ENCODE results near the gene LRP5. TPM values are rescaled to one million over a fixed set of nuclear protein-coding genes. Genes with fewer than 3 reads are reported as not detected.

LRP5 gene
- total RNA-seq, 2 experiments from 2014 or later, result 2.0 to 2.9 TPM

DNA sequence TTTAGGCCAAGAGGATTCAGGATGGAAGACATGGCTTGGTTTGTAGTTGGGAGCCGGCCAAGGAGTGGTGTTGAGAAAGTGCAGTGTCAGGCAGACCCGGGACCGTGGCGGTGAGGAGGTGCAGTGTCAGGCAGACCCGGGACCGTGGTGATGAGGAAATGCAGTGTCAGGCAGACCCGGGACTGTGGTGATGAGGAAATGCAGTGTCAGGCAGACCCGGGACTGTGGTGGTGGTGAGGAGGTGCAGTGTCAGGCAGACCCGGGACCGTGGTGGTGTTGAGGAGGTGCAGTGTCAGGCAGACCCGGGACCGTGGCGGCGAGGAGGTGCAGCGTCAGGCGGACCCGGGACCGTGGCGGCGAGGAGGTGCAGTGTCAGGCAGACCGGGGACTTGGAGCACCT is 59.7 kb downstream of the LRP5 start:
- intact Hi-C loops (cut with DNase I, micrococcal nuclease), result no loop called here
- no peaks in the 10 kb centered on the region for H3K4me1 ChIP-seq (ENCODE audit: insufficient read depth, low read length)
- ChIA-PET POLR2A (no interaction called here), CTCF (no interaction called here)
- H3K36me3 ChIP-seq (ENCODE audit: insufficient read depth, low read length), result no peaks in the 10 kb centered on the region
- Mint-ChIP-seq H3K36me3 (ENCODE audit: low read depth) (no peaks in the 10 kb centered on the region), H3K4me1 (ENCODE audit: low read depth) (no peaks in the 10 kb centered on the region), H3K27me3 (no peaks in the 10 kb centered on the region), H3K9me3 (no peaks in the 10 kb centered on the region), H3K4me3 (no peak overlapping the region), H3K27ac (no peak overlapping the region)
- H3K27ac ChIP-seq (ENCODE audit: low read depth in 1 of 2, low read length in 2 of 2), result no peak overlapping the region
- no peaks in the 10 kb centered on the region for H3K9me3 ChIP-seq (ENCODE audit: control insufficient read depth in 1 of 2, insufficient read depth in 1 of 2, low read length in 2 of 2)
- no peak for TF ChIP-seq CTCF (IDR thresholded peaks at IDR 0.05)
- DNase-seq (no peak), ATAC-seq (ENCODE audit: poor library complexity) (no peak)
- H3K4me3 ChIP-seq (ENCODE audit: low read length), result no peak overlapping the region
- H3K27me3 ChIP-seq (ENCODE audit: control insufficient read depth in 1 of 2, insufficient read depth in 2 of 2, low read length in 2 of 2), result peaks cover 0 to 2% of the 10 kb centered on the region in 2 experiments

DNA sequence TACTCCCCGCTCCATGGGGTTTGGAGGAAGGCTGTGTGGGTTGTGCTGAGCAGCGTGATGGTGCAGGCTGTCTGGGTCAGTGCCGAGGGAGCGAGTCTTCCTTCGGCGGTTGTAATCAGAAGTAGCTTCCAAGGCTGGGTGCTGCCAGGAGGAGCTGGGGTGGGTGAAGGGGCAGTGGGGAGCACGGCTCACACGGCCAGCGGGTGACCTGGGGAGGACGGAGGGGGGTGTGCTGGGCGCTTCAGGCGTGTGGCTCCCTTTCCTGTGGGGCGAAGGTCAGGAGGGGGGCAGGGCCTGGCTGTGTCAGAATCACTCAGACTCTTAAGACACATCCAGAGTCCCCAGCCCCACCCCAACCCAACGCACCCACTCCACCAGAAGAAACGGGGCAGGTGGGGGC is 60.2 kb downstream of the LRP5 start:
- H3K27ac ChIP-seq (ENCODE audit: low read depth in 1 of 2, low read length in 2 of 2), result no peak overlapping the region
- Mint-ChIP-seq H3K4me1 (ENCODE audit: low read depth) (no peaks in the 10 kb centered on the region), H3K27ac (no peak overlapping the region), H3K27me3 (no peaks in the 10 kb centered on the region), H3K4me3 (no peak overlapping the region), H3K9me3 (no peaks in the 10 kb centered on the region), H3K36me3 (ENCODE audit: low read depth) (no peaks in the 10 kb centered on the region)
- no peaks in the 10 kb centered on the region for H3K36me3 ChIP-seq (ENCODE audit: insufficient read depth, low read length)
- no peaks in the 10 kb centered on the region for H3K4me1 ChIP-seq (ENCODE audit: insufficient read depth, low read length)
- H3K27me3 ChIP-seq (ENCODE audit: control insufficient read depth in 1 of 2, insufficient read depth in 2 of 2, low read length in 2 of 2), result peaks cover 0 to 2% of the 10 kb centered on the region in 2 experiments
- CTCF ChIA-PET, result no interaction called here
- H3K9me3 ChIP-seq (ENCODE audit: control insufficient read depth in 1 of 2, insufficient read depth in 1 of 2, low read length in 2 of 2), result no peaks in the 10 kb centered on the region
- intact Hi-C loops (cut with DNase I, micrococcal nuclease), result no loop called here
- DNase-seq, result no peak
- POLR2A ChIA-PET, result no interaction called here
- TF ChIP-seq CTCF (IDR thresholded peaks at IDR 0.05), result no peak
- H3K4me3 ChIP-seq (ENCODE audit: low read length), result no peak overlapping the region
- no peak for ATAC-seq (ENCODE audit: poor library complexity)

DNA sequence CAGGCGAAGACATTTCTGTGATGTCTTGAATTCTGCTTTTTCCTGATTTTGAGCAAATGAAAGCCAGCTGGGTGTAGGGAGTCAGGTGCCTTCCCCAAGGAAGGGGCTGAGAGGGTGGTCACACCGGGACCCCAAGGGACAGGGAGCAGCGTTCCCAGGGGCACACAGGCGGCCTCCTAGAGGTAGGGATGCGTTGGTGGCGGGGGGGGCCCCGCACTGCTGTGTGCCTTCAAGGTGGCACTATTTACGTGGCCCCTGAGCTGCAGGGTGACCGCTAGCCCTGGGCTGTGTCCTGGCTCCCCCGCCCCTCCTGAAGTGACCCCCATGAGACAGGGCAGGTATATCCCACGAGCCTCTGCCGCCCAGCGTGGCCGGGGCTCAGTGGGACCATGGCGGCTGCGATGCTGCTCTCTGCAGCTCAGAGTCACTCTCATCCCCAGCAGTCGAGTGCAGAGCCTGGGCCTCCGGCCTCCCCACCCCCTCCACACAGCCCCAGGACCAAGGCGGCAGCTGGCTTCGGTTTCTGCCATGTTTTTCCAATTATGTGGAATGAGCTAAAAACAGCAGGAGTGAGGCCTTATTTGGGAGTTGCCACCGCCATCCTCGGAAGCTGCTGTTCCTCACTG is 60.9 kb downstream of the LRP5 start:
- Histone ChIP-seq H3K4me3 (ENCODE audit: low read length) (no peak overlapping the region), H3K9me3 (ENCODE audit: control insufficient read depth in 1 of 2, insufficient read depth in 1 of 2, low read length in 2 of 2) (no peaks in the 10 kb centered on the region), H3K36me3 (ENCODE audit: insufficient read depth, low read length) (no peaks in the 10 kb centered on the region), H3K4me1 (ENCODE audit: insufficient read depth, low read length) (no peaks in the 10 kb centered on the region), H3K27me3 (ENCODE audit: control insufficient read depth in 1 of 2, insufficient read depth in 2 of 2, low read length in 2 of 2) (peaks cover 0 to 2% of the 10 kb centered on the region in 2 experiments), H3K27ac (ENCODE audit: low read depth in 1 of 2, low read length in 2 of 2) (no peak overlapping the region)
- H3K9me3 Mint-ChIP-seq, result no peaks in the 10 kb centered on the region
- ChIA-PET POLR2A (no interaction called here), CTCF (no interaction called here)
- DNase-seq, result no peak
- H3K4me1 Mint-ChIP-seq (ENCODE audit: low read depth), result no peaks in the 10 kb centered on the region
- no peak for TF ChIP-seq CTCF (IDR thresholded peaks at IDR 0.05)
- H3K27me3 Mint-ChIP-seq, result no peaks in the 10 kb centered on the region
- no peak overlapping the region for H3K27ac Mint-ChIP-seq
- ATAC-seq (ENCODE audit: poor library complexity), result no peak
- intact Hi-C loops (cut with DNase I, micrococcal nuclease), result no loop called here
- no peaks in the 10 kb centered on the region for H3K36me3 Mint-ChIP-seq (ENCODE audit: low read depth)
- no peak overlapping the region for H3K4me3 Mint-ChIP-seq
